SK-N-MC (cell line): Measurements from ENCODE around the gene VSTM1.

ENCODE experiments used
- EZH2 ChIP-seq: fragments of 200-600 bp; sonication (generic); IDR thresholded peaks from one replicate; pipeline ENCODE4 v1.6.1; 2017; ENCODE audit warnings: antibody characterized with exemption
- POLR2AphosphoS5 ChIP-seq: IDR thresholded peaks from 2 replicates; pipeline ENCODE4 v1.6.1; 2012; ENCODE audit warnings: mild to moderate bottlenecking, low read depth, low read length, borderline replicate concordance

- TF ChIP-seq POLR2AphosphoS5 (no peak), EZH2 (peak; percentile 58)
Observed at GRCh38 chr19:53992211-53992610, 71.5 kb downstream of the VSTM1 start.
